ENCODE measurements around the gene NOTCH3.

NOTCH3 gene

DNA sequence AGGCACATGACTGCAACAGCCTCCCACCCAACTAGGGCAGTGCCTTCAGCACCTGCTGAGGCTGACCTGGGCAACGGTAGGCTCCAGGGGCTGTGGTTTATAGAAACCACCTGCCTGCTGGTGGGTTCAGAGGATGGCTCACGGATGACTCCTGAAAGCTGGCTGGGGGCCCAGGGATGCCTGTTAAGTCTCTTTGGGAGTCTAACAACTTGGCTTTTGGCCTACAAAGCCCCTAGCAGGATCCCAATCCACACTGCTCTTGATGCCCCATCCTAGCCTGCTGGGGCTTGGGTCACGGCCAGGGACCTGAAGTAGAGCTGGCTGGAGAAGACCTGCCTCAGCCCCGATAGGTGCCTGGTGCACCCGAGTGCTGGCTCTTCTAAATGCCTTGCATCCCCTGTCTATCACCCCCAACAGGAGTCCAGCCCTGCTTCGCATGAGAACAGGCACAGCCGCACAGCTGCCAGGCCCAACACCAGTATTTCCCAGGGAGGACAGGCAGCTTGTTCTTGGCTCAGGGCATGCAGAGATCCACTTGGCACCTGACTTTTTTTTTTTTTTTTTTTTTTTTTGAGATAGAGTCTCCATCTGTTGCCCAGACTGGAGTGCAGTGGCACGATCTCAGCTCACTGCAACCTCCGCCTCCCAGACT lies 40.6 kb upstream of the NOTCH3 start:
- Histone ChIP-seq H3K4me2 (ENCODE audit: low read length) (no peak overlapping the region), H3K27ac (ENCODE audit: low read depth, low read length, poor library complexity, severe bottlenecking) (no peak overlapping the region), H4K20me1 (ENCODE audit: insufficient read depth, low read length) (no peaks in the 10 kb centered on the region), H3K4me1 (ENCODE audit: insufficient read depth, low read length, severe bottlenecking) (no peaks in the 10 kb centered on the region), H3F3A (ENCODE audit: insufficient read depth, low read length) (no peaks in the 10 kb centered on the region), H3K4me3 (ENCODE audit: low read depth, low read length, poor library complexity, severe bottlenecking) (no peak overlapping the region), H3K9ac (ENCODE audit: low read length) (no peak overlapping the region), H3K27me3 (ENCODE audit: insufficient read depth, low read length) (no peaks in the 10 kb centered on the region), H3K79me2 (ENCODE audit: insufficient read depth, low read length) (no peaks in the 10 kb centered on the region), H2AFZ (ENCODE audit: low read length) (no peak overlapping the region), H3K36me3 (ENCODE audit: insufficient read depth, low read length) (peaks cover 81% of the 10 kb centered on the region), H3K9me2 (ENCODE audit: low read depth, low read length) (no peaks in the 10 kb centered on the region), H3K9me3 (ENCODE audit: low read length) (no peaks in the 10 kb centered on the region)
- TF ChIP-seq EZH2 (IDR thresholded peaks at IDR 0.05; ENCODE audit: borderline replicate concordance, low read length) = no peak
- TF ChIP-seq, protein P1, sequence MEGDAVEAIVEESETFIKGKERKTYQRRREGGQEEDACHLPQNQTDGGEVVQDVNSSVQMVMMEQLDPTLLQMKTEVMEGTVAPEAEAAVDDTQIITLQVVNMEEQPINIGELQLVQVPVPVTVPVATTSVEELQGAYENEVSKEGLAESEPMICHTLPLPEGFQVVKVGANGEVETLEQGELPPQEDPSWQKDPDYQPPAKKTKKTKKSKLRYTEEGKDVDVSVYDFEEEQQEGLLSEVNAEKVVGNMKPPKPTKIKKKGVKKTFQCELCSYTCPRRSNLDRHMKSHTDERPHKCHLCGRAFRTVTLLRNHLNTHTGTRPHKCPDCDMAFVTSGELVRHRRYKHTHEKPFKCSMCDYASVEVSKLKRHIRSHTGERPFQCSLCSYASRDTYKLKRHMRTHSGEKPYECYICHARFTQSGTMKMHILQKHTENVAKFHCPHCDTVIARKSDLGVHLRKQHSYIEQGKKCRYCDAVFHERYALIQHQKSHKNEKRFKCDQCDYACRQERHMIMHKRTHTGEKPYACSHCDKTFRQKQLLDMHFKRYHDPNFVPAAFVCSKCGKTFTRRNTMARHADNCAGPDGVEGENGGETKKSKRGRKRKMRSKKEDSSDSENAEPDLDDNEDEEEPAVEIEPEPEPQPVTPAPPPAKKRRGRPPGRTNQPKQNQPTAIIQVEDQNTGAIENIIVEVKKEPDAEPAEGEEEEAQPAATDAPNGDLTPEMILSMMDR (IDR thresholded peaks at IDR 0.05; ENCODE audit: low read length) = no peak

DNA sequence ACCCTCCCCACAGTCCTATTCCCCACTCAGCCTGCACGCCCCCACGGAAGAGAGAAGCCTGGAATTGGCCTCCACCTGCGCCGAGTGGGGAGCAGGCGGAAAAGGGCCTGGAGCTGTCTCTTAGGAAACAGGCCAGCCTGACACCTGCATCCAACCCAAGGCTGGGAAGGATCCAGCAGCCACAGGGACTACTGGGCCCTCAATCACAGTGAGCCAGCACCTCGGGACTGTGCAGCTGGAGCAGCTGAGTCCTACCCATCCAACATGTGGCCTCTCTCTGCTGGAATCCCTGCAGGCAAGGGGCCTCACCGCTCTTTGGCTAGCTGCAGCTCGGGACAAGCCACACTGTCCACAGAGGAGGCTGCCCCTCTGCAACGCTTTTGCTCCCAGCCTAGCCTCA lies 39.7 kb upstream of the NOTCH3 start:
- H4K20me1 ChIP-seq (ENCODE audit: insufficient read depth, low read length) = no peaks in the 10 kb centered on the region
- H3K9me3 ChIP-seq (ENCODE audit: low read length) = no peaks in the 10 kb centered on the region
- H3K36me3 ChIP-seq (ENCODE audit: insufficient read depth, low read length) = peaks cover 81% of the 10 kb centered on the region
- H3K9me2 ChIP-seq (ENCODE audit: low read depth, low read length) = no peaks in the 10 kb centered on the region
- TF ChIP-seq, protein P1 (IDR thresholded peaks at IDR 0.05; ENCODE audit: low read length) = no peak
- TF ChIP-seq EZH2 (IDR thresholded peaks at IDR 0.05; ENCODE audit: borderline replicate concordance, low read length) = no peak
- no peaks in the 10 kb centered on the region for H3F3A ChIP-seq (ENCODE audit: insufficient read depth, low read length)
- no peaks in the 10 kb centered on the region for H3K27me3 ChIP-seq (ENCODE audit: insufficient read depth, low read length)
- no peaks in the 10 kb centered on the region for H3K79me2 ChIP-seq (ENCODE audit: insufficient read depth, low read length)
- H3K27ac ChIP-seq (ENCODE audit: low read depth, low read length, poor library complexity, severe bottlenecking) = no peak overlapping the region
- H2AFZ ChIP-seq (ENCODE audit: low read length) = no peak overlapping the region
- no peak overlapping the region for H3K4me3 ChIP-seq (ENCODE audit: low read depth, low read length, poor library complexity, severe bottlenecking)
- H3K4me2 ChIP-seq (ENCODE audit: low read length) = no peak overlapping the region
- no peak overlapping the region for H3K9ac ChIP-seq (ENCODE audit: low read length)
- no peaks in the 10 kb centered on the region for H3K4me1 ChIP-seq (ENCODE audit: insufficient read depth, low read length, severe bottlenecking)

DNA sequence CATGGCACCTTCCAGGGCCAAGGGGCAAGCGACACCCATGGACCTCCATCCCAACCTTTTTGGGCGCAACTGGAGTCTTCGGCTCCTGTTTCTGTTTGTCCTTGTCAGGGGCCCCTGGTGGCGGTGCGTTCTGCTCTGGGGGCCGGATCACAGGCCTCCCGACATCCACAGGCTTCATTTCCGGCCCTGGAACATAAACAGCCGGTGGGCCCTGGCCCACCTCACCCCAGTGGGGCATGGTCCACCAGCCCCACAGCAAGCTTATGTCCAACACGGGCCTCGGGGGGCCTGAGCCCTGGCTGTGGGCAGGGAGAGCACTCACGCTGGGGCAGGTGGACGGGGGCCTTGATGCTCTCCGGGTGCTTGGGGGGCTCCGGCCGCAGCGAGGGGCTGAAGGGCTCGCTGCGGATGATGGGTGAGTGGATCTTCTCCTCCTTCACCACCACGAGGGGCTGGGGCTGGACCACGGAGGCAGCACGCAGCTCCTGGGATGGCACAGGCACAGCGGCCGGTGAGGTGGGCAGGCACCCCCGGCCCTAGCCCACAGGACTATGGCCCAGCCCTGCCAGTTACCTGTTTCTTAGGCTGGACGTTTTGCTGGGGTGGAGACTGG lies 38.6 kb upstream of the NOTCH3 start:
- no peaks in the 10 kb centered on the region for H3K79me2 ChIP-seq (ENCODE audit: insufficient read depth, low read length)
- no peaks in the 10 kb centered on the region for H3K9me2 ChIP-seq (ENCODE audit: low read depth, low read length)
- H3K9ac ChIP-seq (ENCODE audit: low read length) = no peak overlapping the region
- no peak overlapping the region for H3K27ac ChIP-seq (ENCODE audit: low read depth, low read length, poor library complexity, severe bottlenecking)
- H3K4me1 ChIP-seq (ENCODE audit: insufficient read depth, low read length, severe bottlenecking) = no peaks in the 10 kb centered on the region
- no peaks in the 10 kb centered on the region for H3F3A ChIP-seq (ENCODE audit: insufficient read depth, low read length)
- TF ChIP-seq EZH2 (IDR thresholded peaks at IDR 0.05; ENCODE audit: borderline replicate concordance, low read length) = no peak
- TF ChIP-seq, protein P1 (IDR thresholded peaks at IDR 0.05; ENCODE audit: low read length) = no peak
- H3K36me3 ChIP-seq (ENCODE audit: insufficient read depth, low read length) = peaks cover 80% of the 10 kb centered on the region
- no peaks in the 10 kb centered on the region for H3K9me3 ChIP-seq (ENCODE audit: low read length)
- H2AFZ ChIP-seq (ENCODE audit: low read length) = no peak overlapping the region
- no peak overlapping the region for H3K4me3 ChIP-seq (ENCODE audit: low read depth, low read length, poor library complexity, severe bottlenecking)
- H4K20me1 ChIP-seq (ENCODE audit: insufficient read depth, low read length) = no peaks in the 10 kb centered on the region
- no peaks in the 10 kb centered on the region for H3K27me3 ChIP-seq (ENCODE audit: insufficient read depth, low read length)
- H3K4me2 ChIP-seq (ENCODE audit: low read length) = no peak overlapping the region
